HT1080 (cell line): ENCODE results near the gene ADORA1. TPM values are rescaled to one million over a fixed set of nuclear protein-coding genes. Genes with fewer than 3 reads are reported as not detected.

ENCODE experiments used
- DNase-seq: peaks from one replicate; pipeline ENCODE4 v3.0.0-alpha.2; 2015; ENCODE audit warnings: low read depth
- total RNA-seq: library from RNA; depleted of rRNA; stranded (reverse); fragments of >200 nt; shearing (Covaris generic); gene quantifications from 2 replicates; pipeline ENCODE4 v1.2.3, GENCODE V29; 2014

Gene ADORA1
- total RNA-seq, 1 experiment from 2014 or later: 3.8 TPM

DNA sequence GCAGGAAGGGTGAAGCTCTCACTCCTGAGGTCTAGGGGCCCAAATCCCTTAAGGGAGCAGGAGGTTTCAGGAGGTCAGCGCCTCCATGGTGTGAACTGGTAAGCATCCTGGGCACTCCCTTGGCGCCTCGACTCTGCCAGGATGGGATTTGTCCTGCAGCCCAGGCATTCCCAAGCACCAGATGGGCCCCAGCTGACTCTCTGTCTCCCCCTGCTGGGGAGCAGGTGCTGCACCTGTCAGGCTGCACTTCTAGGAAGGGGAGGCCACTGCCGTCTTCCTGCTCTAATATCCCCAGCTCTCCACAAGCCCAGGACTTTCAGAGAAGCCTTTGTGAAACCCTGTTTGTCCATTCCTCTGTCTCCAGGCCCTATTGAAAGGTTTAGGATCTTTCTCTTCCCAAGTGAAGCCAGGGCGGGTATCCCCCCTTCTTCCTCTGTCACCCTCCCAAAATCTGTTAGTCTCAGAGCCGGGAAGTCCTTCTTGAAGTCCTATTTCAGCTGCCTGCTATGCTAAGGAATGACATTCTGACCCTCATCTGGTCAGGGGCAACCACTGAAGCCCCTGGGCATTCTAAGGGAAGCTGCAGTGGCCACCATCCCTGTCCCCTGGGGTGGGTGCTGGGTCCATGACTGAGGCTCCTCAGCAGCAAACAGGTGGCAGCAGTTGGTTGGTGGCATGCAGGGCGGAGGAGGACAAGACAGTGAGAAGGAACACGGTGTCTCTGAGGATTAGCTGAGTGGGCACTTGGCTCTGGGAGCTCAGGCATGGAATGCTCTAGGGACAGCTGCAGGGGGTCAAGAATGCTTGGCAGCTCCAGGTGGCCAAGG, 44.9 kb downstream of the ADORA1 start:
- DNase-seq: peak; percentile 42

DNA sequence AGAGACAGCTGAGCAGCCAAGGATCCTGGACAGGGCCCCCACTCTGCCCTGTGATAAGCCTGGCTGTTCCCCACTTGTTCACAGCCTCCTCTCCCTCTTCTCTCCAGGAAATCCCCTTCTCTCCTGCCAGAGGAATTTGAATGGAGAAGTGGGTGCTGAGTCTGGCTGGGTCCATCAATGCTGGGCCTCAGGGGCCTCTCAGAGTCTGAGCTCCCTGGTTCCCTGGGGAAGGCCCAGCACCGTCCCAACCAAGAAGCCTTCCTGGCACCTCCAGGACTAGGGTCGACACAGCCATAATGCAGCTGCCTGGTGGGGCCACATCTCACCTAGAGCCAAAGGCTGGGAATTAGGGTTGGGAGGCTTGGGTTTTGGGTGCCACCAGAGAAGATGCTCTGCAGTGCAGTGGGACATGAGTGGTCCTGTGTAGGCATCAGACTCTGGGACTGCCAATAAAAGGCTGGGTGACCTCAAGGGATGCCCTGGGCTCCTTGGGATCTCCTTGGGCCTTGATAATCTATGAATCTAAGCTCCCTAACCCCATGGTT, 45.6 kb downstream of the ADORA1 start:
- no peak for DNase-seq

DNA sequence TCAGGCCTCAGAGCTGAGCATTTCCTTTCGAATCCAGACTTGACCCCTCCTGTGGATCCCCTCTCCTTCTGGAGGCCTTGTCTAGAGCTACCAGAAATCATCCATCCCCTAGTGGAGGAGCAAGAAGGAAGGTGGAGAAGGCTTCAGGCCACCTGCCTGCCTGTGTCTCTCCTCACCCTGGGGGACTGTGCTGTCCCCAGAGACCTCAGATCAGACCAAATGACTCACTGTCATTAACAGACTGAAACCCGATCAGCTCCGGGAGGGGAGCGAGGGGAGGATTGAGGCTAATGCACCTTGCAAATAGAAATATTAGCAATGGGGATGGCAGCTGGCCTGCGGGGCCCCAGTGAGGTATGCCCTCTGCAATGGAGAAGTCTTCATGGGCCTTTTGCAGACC, 46.0 kb downstream of the ADORA1 start:
- no peak for DNase-seq

DNA sequence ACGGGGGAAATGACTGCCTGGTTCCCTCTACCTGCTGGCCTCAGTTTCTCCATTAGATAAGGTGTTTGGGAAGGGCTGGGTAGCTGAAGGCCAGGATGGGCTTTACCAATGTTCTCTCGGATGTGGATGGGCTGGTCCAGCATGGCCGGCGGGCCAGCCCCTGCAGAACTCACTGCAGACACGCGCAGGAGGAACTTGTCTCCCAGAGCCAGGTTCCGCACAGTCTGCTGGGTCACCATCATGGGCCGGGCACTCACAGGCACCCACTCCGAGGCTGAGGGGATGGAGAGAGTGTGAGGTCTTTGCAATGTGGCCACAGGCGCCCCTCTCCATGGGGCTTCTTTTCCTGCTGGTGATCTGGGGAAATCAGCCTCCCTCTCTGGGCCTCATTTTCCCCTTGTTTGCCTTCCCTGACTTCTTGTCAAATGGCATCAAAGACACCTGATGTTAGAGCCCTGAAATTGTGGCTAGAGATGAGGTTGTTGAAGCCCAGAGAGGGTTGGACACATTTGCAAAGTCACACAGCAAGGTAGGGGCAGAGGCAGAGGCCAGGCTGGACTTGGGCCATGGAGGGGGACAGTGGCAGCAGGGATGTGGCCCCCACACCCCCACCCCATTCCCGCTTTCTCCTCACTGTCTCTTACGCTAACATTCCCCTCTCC, 46.9 kb downstream of the ADORA1 start:
- no peak for DNase-seq

DNA sequence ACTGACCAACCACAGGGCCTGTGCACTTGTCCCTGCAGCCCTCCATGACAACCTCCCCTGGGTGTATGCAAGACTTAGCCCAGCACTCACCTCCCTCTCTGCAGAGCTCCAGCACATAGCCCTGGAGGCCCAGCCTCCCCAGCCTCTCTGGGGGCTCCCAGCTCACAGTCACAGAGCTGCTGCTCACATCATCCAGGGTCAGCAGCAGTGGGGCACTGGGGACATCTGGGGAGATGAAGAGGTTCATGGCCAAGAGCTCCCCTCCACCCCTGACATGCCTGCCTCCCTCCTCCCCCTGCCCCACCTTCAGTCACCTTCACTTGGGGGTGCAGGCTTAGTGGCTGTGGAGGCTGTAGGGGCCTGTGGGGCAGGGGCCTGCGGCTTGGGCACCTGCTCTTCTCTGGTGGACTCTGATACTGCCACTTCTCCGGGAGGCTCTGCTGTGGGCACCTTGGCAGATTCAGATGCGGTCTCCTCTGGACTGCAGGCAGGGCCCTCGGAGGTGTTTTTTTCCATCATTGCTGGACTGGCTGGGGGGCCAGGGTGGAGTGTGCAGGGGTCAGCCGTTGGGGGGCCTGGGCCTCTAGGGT, 47.8 kb downstream of the ADORA1 start, which contains the start of gene MYBPH:
MYBPH (minus strand) TSS at position 590 of the 590 bp plus-strand sequence; CDS start at position 519, 71 bp downstream.
- DNase-seq: no peak

DNA sequence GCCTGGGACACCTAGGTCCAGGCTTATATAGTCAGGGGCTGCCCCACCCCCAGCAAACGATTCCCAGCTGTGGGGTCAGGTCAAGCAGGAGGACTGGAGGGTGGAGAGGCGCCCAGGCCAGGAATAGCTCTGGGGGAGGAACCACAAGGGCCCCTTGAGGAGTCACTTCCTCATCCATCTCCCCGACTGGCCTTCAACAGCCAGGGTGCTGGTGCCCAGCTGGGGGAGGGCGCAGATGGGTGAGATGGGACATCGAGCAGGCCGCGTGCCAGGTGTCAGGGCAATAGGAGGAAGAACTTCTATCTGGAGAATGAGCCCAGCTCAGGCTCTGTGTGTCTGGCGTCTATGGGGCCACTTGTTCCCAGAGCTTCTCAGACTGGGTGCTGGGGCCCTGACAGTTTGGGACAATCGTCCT, 48.3 kb downstream of the ADORA1 start:
- DNase-seq: no peak

DNA sequence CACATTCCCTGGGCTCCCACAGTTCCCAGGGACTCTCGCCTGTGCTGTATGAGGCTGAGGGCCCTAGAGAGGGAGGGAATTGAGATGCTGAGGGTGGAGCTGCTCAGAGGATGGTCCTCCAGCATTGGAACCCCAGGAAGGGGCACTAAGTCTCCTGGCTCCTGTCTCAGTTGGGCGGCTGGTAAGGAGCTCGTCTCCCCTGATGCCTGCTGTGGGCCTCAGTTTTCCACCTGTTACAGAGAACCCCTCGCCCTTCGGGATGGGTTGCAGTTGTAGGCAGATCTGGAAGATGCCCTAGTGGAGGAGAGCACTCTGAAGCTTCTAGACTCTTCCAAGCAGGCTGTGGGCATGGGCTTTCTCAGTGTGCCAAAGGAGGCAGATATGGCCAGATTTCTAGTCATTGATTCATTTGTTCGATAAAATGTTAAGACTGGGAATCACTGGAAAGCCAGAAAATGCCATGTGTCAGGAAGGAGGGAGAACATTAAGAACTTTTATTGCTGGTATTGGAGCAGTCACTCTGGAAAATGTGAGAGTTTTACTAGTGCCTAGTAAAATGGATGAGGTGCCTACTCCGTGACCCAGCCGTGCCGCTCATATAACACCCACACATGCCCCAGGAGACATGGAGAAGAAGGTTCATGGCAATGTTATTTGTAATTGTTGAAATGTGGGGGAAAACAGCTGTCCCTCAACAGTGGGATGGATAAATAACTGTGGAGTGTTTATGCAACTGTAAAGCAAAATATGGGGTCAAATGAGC, 48.9 kb downstream of the ADORA1 start:
- DNase-seq: no peak

DNA sequence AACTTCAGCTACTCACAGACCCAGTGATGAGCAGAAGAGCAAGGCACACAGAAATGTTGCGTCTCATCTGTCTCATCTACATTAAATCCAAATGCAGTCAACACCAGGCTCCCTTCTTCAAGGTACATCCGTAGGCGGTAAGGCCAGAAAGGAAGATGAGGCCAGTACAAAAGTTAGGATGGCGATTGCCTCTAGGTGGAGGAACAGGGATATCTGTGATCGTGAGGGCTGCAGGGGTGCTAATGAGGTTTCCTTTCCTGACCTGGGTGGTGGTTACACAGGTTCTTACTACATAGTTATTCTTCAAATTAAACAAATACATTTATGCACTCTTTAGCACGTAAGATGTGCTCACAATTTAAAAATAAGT, 49.5 kb downstream of the ADORA1 start:
- no peak for DNase-seq

DNA sequence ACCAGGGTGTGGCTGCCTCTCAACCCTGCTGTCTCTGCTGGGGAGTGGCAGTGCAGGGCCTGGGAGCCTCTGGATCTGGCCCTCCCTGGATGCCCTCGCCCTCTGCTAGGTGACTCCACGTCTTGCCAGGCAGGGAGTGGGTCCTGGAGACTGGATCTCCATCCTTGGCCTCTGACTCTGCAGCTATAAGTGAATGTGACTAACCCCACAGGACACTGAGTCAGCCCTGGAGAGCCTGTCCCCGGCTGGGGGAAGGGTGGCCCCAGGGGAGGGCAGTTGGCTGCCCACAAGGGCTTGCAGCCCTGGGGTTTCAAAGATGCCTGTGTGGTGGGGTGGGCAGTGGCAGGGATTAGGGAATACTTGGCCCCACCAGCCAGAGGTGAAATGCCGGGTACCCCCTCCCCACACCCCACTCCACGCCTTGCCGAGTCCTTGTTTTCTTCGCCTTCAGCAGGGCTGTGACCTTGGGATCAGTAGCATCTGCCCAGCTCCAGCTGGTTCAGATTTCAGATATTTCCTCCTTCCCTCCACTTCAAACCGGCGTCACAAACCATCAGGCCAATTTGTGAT, 50.0 kb downstream of the ADORA1 start:
- DNase-seq: peak; percentile 86

DNA sequence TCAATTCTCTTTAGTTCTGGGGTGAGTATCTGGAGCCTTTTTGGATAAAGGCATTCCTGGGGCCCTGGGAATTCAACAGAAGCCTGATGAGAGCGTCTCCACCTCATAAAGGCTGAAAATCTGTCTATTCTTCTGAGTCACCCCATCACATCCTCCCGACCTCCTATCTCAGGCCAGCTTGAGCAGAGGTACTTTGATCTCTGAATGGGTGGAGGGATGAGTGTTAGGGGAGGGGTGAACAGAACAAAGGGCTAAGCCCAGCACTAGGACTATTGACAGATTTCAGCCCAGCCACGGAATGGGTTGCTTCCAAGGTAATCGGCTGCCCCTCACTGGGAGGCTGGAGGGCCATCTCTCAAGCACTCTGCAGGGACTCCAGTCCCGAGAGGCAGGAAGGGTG, 50.6 kb downstream of the ADORA1 start:
- DNase-seq: peak; percentile 90

DNA sequence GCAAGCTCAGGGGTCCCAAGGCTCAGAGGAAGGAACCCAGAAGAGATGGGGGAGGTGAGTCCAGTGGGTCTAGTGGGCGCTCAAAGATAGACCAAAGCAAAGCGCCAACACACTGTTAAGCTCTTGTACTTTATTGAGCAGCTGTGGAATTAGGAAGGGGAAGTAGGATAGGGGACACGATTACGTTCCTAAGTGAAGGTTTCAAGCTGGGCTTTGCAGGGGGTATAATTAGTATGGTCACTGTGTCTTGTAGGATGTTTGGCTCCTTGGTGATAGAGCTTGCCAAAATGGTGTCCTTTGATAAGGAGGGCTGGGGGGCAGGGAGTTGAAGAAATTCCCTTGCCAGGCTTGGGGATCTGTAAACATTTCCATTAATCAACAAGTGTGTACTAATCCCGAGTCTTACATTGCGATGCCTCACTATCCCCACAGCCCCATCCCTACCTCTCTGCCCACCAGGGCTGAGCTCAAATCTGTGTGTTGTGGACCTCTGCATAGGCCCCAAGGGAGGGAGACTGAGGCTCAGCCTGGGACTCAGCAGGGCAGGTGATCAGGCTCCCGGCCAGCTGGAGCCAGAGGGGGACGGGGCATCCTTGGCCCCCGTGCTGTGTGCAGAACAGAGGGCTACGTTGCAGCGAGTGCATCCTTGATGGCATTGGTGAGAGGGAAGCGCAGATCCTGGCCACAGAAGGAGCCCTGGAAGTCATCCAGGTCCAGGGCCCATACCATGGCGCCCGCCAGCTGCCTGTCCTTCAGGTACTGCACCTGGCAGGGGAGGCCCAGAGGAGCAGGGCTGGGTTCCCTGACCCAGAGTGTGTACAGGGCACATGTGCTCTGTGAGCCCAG, 51.5 kb downstream of the ADORA1 start:
- no peak for DNase-seq

DNA sequence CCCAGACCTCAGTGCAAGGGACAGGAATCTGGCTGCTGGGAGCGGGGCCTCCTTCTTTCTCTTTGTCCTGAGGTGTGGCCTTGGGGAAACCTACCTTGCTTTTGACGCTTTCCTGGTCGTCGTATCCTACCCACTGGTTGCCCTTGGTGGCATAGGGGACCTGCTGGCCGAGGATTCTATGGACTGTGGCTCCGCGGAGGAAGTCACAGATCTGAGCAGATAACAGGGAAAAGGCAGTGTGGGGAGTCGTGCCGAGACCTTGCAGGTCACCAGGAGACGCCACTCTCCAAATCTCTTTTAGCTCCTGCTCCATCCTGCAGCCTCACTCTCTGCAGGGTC, 52.1 kb downstream of the ADORA1 start:
- DNase-seq: no peak

DNA sequence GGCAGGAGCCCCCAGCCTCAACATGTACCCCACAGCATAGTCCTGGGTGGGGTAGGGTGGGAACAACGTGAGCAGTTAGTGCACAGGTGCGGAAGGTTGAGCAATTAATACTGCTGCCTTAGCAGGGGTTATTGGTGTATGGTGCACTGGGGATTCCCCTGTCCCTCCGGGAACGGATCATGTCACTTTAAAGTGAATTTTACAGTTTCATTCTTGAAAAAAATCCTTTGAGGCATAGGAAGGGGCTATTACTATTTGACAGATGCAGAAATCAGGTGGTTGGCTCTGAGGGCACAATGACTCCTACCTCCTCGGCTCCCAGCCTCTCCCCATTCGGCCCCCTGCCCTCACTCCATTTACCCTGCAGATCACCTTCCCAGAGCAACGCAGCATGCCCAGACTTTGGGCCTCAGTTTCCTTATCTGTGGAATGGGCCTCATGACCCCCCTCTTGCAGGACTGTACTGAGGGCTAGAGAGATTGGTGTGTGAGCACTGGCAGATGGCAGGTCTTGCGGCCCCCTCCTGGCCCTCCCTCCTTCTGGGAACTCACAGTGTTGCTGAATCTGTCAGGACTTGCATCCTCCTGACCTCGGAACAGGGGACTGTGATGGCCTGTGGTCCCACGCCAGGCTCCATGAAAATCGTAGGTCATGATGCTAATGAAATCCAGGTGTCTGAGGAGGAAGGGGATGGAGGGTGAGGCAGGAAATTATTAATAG, 53.2 kb downstream of the ADORA1 start:
- DNase-seq: no peak

DNA sequence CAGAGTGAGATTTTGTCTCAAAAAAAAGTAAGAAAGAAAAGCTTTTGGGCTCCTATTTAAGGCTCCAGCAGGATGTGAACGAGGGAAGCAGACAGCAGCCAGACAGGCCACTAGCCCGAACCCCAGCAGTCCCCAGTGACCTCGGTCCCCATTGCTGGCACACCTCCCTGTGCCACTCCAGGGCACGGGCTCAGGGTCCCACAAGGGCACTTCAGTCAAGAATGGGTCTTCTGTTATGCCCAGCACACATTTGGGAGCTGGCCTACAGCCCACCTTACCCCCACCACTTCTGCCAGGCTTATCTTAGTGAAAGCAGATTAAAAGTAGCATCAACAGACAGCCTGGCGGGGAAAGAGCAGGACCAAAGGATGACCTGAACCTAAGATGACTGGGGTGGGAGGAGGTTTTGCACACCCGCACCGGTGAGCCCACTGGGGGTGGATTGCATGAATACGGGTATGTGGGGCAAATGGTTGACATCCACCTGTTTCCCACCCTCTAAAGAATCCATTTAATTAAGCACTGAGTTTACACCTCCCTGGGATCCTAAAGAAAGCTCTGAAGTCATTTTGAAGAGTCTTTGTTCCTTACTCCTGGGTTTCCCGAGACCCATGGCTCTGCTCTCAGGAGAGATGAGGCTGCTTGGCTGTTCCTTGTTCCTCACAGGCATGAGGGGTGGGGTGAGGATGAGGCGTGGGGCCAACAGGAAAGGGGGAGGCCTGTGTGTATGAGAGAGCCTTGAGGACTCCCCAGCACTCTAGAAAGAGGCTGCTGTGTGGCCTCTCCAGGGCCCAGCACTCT, 54.3 kb downstream of the ADORA1 start:
- DNase-seq: no peak

DNA sequence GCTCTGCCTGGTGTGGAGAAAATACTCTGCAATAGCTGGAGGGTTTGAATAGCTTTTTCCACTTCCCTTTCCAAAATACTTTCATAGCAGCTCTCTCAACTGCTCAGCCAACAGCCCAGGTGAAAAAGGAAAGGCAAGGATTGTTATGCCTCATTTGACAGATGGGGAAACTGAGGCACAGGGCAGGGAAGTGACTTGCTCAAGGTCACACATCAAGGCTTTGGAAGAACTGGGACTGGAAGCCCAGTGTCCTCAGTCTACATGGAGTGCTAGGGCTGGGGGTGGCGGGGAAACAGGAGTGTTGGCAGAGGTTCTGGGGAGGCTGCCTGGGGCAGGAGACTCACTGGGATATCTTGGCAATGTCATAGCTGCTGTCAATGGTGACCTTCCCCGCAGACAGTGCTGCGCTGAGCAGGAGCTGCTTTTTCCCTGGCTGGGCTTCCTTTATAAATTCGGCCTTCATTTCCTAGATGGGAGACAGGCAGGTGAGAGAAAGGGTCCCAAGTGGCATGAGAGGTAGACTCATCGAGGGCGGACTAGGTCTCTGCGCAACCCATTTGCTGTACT, 54.9 kb downstream of the ADORA1 start:
- DNase-seq: no peak

DNA sequence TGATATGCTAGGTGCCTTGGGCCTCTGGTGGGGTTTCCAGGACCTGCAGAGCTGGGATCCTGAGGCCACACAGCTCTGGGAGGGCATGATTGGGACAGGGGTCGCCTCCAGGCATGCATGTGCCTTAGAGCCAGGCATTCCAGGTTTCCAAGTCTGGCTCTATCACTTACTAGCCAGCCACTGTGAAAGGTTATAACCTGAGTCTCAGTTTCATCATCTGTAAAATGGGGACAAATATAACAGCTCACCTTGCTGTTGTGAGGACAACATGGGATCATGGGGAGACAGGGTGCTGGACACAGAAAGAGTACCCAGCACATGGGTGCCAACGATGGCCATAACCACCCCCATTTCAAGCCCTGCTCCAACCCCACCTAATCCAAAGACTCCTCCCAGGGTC, 56.3 kb downstream of the ADORA1 start:
- DNase-seq: no peak

DNA sequence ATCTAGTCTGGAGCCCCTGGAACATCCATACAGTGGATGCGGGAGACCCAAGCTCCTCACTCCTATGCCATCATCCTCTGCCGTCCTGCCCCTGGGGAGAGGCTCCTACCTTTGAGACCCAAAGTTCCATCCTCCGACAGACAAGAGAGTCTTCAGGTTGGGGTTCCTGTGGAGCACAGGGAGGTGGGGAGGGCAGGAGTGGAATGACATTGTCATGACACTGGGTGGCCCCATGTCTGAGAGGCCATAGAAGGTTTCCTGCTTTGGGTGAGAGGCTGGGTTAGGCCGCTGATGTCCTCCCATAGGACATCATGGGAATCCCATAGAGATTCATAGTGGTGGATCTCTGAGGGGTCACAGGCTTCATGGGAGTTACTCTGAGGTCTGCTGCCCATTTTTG, 56.9 kb downstream of the ADORA1 start:
- no peak for DNase-seq

DNA sequence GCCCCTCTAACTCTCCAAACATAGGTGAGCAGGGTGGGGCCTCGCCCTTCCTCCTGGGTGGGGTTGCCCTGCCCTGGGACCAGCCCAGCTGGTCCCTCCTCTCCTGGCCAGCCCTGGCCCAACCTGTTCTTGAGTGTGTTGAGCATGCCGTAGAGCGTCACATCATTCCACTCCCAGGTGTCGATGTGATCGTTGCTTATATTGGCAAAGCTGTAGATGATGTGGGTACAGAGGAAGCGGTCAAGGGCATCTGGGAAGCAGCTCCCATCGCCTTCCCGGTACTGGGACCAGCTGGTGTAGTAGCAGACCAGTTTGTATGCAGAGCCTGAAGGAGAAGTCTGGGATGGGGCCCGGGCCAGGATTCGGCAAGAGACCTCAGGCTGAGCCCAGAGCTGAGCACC, 57.5 kb downstream of the ADORA1 start:
- no peak for DNase-seq
